MM.1S (cell line): Measurements from ENCODE around the gene THRB.

ENCODE experiments used
- EZH2 ChIP-seq: fragments of 300-600 bp; sonication (generic); optimal IDR thresholded peaks from 2 replicates; pipeline ENCODE3; 2017; ENCODE audit warnings: low read depth, mild to moderate bottlenecking, antibody characterized with exemption, low read length, mixed read lengths
- EZH2phosphoT487 ChIP-seq: fragments of 300-600 bp; sonication (generic); IDR thresholded peaks from 2 replicates; pipeline ENCODE4 v1.6.1; 2018; ENCODE audit warnings: antibody characterized with exemption, low read length
- TF ChIP-seq, protein P1 (sequence below): fragments of 300-600 bp; sonication (generic); IDR thresholded peaks from 2 replicates; pipeline ENCODE4 v1.5.1; 2016; ENCODE audit warnings: antibody characterized with exemption, low read length, mixed read lengths

DNA sequence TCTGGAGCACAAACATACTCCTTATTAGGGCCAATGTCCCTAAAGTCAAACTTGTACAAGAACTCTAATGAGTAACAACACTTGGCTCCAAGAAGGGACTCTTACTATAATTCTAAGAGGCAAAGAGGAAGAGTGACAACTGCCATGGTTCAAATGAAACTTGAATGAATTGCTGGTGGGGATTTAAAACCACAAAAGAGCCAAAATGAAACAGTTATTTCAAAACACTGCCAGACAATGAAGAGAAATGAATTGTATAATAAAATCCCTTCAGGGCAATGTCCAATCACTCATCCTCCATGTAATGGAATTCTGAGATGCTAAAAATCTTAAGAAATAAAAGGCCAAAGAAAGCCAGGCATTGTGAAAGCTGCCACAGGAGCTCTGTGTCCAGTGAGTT lies 14.2 kb downstream of the THRB start:
- TF ChIP-seq EZH2 (no peak), EZH2phosphoT487 (no peak)
- TF ChIP-seq, protein P1, sequence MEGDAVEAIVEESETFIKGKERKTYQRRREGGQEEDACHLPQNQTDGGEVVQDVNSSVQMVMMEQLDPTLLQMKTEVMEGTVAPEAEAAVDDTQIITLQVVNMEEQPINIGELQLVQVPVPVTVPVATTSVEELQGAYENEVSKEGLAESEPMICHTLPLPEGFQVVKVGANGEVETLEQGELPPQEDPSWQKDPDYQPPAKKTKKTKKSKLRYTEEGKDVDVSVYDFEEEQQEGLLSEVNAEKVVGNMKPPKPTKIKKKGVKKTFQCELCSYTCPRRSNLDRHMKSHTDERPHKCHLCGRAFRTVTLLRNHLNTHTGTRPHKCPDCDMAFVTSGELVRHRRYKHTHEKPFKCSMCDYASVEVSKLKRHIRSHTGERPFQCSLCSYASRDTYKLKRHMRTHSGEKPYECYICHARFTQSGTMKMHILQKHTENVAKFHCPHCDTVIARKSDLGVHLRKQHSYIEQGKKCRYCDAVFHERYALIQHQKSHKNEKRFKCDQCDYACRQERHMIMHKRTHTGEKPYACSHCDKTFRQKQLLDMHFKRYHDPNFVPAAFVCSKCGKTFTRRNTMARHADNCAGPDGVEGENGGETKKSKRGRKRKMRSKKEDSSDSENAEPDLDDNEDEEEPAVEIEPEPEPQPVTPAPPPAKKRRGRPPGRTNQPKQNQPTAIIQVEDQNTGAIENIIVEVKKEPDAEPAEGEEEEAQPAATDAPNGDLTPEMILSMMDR = no peak
